Spleen (tissue), 13 donors: ENCODE results near the gene MRPL23. TPM values are rescaled to one million over a fixed set of nuclear protein-coding genes. Genes with fewer than 3 reads are reported as not detected.
A peak's percentile ranks its signal among the peaks of the same experiment; 100 is the strongest.

Experiments used
- DNase-seq: peaks from one replicate; pipeline ENCODE4 v3.0.0-alpha.2; 2020
- H3K27ac ChIP-seq, 8 donors: fragments of 200-600 bp; sonication (generic) in 7 of 8; 1 replicate in 4 of 8; 2 replicates in 4 of 8; pipeline versions ENCODE4 v1.5.0 to v1.8.0; 2016 to 2021; ENCODE audit warnings: inconsistent platforms in 4 of 8, mild to moderate bottlenecking in 4 of 8, moderate library complexity in 1 of 8
- H3K27me3 ChIP-seq, 7 donors: fragments of 200-600 bp; sonication (generic) in 6 of 7; replicated peaks in 1 of 7; 1 replicate in 4 of 7; 2 replicates in 3 of 7; pipeline versions ENCODE4 v1.5.0 to v1.8.0; 2016 to 2021; ENCODE audit warnings: inconsistent platforms in 3 of 7, mild to moderate bottlenecking in 1 of 7
- H3K36me3 ChIP-seq, 6 donors: fragments of 200-600 bp; sonication (generic) in 5 of 6; 1 replicate in 4 of 6; 2 replicates in 2 of 6; pipeline versions ENCODE4 v1.5.0 to v1.8.0; 2016 to 2021; ENCODE audit warnings: inconsistent platforms in 2 of 6
- H3K4me1 ChIP-seq, 6 donors: fragments of 200-600 bp; sonication (generic) in 5 of 6; 1 replicate in 3 of 6; 2 replicates in 3 of 6; pipeline versions ENCODE4 v1.5.0 to v1.8.0; 2016 to 2021; ENCODE audit warnings: inconsistent platforms in 3 of 6
- H3K4me3 ChIP-seq, 8 donors: fragments of 200-600 bp; sonication (generic) in 7 of 8; 1 replicate in 4 of 8; 2 replicates in 4 of 8; pipeline versions ENCODE4 v1.5.0 to v1.8.0; 2016 to 2021; ENCODE audit warnings: inconsistent platforms in 4 of 8, mild to moderate bottlenecking in 4 of 8, moderate library complexity in 2 of 8
- H3K9me3 ChIP-seq, 8 donors: fragments of 200-600 bp; sonication (generic) in 7 of 8; 1 replicate in 4 of 8; 2 replicates in 4 of 8; pipeline versions ENCODE4 v1.5.0 to v1.8.0; 2016 to 2021; ENCODE audit warnings: inconsistent platforms in 4 of 8
- CTCF ChIP-seq, 11 experiments: fragments of 200-600 bp in 7 of 11; fragments of 450-650 bp in 4 of 11; sonication (generic) in 4 of 11; IDR thresholded peaks in 8 of 11; conservative IDR thresholded peaks in 3 of 11; 1 replicate in 7 of 11; 2 replicates in 4 of 11; pipeline versions ENCODE4 v1.4.0 to v1.8.0; 2016 to 2021; ENCODE audit warnings: antibody characterized with exemption in 11 of 11, inconsistent platforms in 4 of 11, mild to moderate bottlenecking in 1 of 11
- POLR2A ChIP-seq, 3 donors: fragments of 450-650 bp; IDR thresholded peaks; one replicate each; pipeline ENCODE4 v1.5.1; 2017; ENCODE audit warnings: antibody characterized with exemption in 3 of 3, mild to moderate bottlenecking in 1 of 3
- POLR2AphosphoS5 ChIP-seq, 3 donors: sonication (generic); formaldehyde crosslinking; IDR thresholded peaks; one replicate each; pipeline ENCODE4 v1.5.1; 2017; ENCODE audit warnings: antibody characterized with exemption in 3 of 3
- WGBS, 5 donors: extraction: QIAGEN DNeasy Blood & Tissue Kit in 3 of 5; methylation state at CpG; one replicate each; pipeline versions ENCODE4 v1.1.5 to v1.1.7; 2013 to 2018; 5-methylcytosine and 5-hydroxymethylcytosine counted together
- intact Hi-C: fragments of 100-400 bp; cut with DNase I; formaldehyde crosslinking; loops from one replicate; pipeline ENCODE4 v1.15.0; 2023; ENCODE audit warnings: low total_unique reads
- long read RNA-seq, 2 donors: transcript quantifications; one replicate each; lab custom pipeline, GENCODE V29; 2026
- polyA plus RNA-seq, 3 donors: library from polyadenylated mRNA; stranded (reverse); fragments of 200-250 nt; gene quantifications; one replicate each; pipeline ENCODE4 v1.2.1, GENCODE V29; 2013
- total RNA-seq, 7 donors: library from RNA; depleted of rRNA in 3 of 7; stranded (reverse); fragments of >200 nt in 3 of 7; fragmentation: NEBNext Ultra II Directional in 4 of 7; extraction: Animal tissue kit (Norgen Biotek cat#: 25700) in 4 of 7; gene quantifications; one replicate each; pipeline versions ENCODE4 v1.1.0 to v1.2.1, GENCODE V29; 2016 to 2021
- donor health status: healthy with polysubstance abuse.
- donor health status: DM: no; HTN: no; CAD: no; lungs with moderate emphysema.
- donor health status: DM: no; HTN: no; CAD: no.
- donor health status: Bipolar disorder and iron deficiency.
- donor health status: healthy.
- donor health status: DM: no; HTN: no; CAD: no.
- donor health status: DM: yes; HTN: yes; CAD: no.

Gene MRPL23
- total RNA-seq, result 10 to 100 TPM; 32.5 to 75.2 (median 44.5) TPM
- 100 to 1,000 TPM in 2 of 3 donors, 10 to 100 TPM in 1; 58.7 to 160 (median 122) TPM for polyA plus RNA-seq
- long read RNA-seq, donor 1, transcript MRPL23-205 (5 exons, 736 nt), result major isoform, 39 of 39 reads
- long read RNA-seq, donor 1, partial matches to known transcripts, result 0 of 39 reads
- long read RNA-seq, donor 1, other reads (novel, unspliced or antisense), result 0 of 39 reads
- long read RNA-seq, donor 2, transcript MRPL23-205 (5 exons, 736 nt), result major isoform, 34 of 35 reads
- long read RNA-seq, donor 2, partial matches to known transcripts, result 0 of 35 reads
- long read RNA-seq, donor 2, other reads (novel, unspliced or antisense), result 0 of 35 reads

DNA sequence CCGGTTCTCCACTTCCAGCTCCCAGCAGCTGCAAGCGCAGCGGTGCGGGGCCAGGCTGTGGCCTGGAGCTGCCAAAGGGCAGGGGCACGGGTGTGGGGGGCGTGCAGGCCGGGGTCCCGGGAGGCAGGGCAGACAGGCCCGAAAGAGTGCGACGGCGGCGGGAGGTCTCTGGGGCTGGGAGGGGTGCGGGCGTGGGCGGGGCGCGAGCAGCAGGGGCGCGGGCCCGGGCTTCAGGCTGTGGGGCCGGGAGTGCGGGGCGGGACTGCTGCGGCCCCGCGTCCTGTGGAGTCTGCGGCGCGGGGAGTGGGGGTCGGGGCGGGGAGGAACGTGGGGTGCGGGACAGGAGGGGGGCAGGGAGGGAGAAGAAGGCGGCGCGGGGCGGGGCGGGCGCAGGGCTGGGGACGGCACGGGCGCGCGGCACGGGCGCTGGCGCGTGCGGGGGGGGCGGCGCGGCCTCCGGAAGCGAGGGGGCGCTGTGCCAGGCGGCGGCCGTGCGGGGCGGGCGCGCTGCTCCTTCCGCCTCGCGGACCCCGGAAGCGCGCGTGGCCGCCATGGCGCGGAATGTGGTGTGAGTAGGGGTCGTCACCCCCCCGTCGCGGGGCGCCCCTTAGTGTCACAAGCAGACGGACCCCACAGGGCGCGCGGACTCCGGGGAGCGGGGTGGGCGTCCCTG is at the start of gene MRPL23:
TSS of gene MRPL23 (plus strand) at position 521 of the 673 bp plus-strand sequence. CDS start at position 552, 31 bp downstream.
- Histone ChIP-seq H3K27ac (no peak within 1 kb of the TSS), H3K9me3 (no peaks in the 10 kb centered on the region), H3K4me3 (no peak within 1 kb of the TSS), H3K27me3 (no peaks in the 10 kb centered on the region), H3K4me1 (no peaks in the 10 kb centered on the region), H3K36me3 (no peaks in the 10 kb centered on the region)
- 0% methylated on average over 19 of the region's 85 CpGs; no CpG with 5 or more reads in 4 of the 5 donors for WGBS, 5 donors
- no peak for TF ChIP-seq CTCF (IDR thresholded peaks at IDR 0.05 in 8 of 11, conservative IDR thresholded peaks at IDR 0.05 in 3 of 11)
- TF ChIP-seq POLR2AphosphoS5 (IDR thresholded peaks at IDR 0.05), result no peak
- TF ChIP-seq POLR2A (IDR thresholded peaks at IDR 0.05), result no peak
- peak; percentile 68 for DNase-seq
- intact Hi-C loops, result no loop called here

GRCh38 chr11:1899090-1899489 is 48.0 kb upstream of the MRPL23 start:
- Histone ChIP-seq H3K27ac (no peak overlapping the region), H3K9me3 (no peaks in the 10 kb centered on the region), H3K27me3 (peaks cover 0 to 5% (median 0%) of the 10 kb centered on the region in 7 donors), H3K36me3 (no peaks in the 10 kb centered on the region), H3K4me1 (peaks cover 0 to 15% (median 0%) of the 10 kb centered on the region in 6 donors), H3K4me3 (no peak overlapping the region)
- no peak for DNase-seq
- TF ChIP-seq POLR2A (IDR thresholded peaks at IDR 0.05) (no peak), POLR2AphosphoS5 (IDR thresholded peaks at IDR 0.05) (no peak), CTCF (IDR thresholded peaks at IDR 0.05 in 8 of 11, conservative IDR thresholded peaks at IDR 0.05 in 3 of 11) (no peak)
- WGBS, 5 donors, result 90 to 96% (median 94%) methylated on average over 4 of the region's 4 CpGs
- intact Hi-C loops, result no loop called here

GRCh38 chr11:1899686-1900085 is 47.4 kb upstream of the MRPL23 start:
- Histone ChIP-seq H3K9me3 (no peaks in the 10 kb centered on the region), H3K4me1 (peaks cover 0 to 15% (median 0%) of the 10 kb centered on the region in 6 donors), H3K27me3 (peaks cover 0 to 5% (median 0%) of the 10 kb centered on the region in 7 donors), H3K36me3 (no peaks in the 10 kb centered on the region), H3K27ac (no peak overlapping the region), H3K4me3 (no peak overlapping the region)
- TF ChIP-seq POLR2AphosphoS5 (IDR thresholded peaks at IDR 0.05) (no peak), POLR2A (IDR thresholded peaks at IDR 0.05) (no peak), CTCF (IDR thresholded peaks at IDR 0.05 in 8 of 11, conservative IDR thresholded peaks at IDR 0.05 in 3 of 11) (no peak)
- no peak for DNase-seq
- intact Hi-C loops, result no loop called here
- 75 to 87% (median 81%) methylated on average over 5 of the region's 5 CpGs for WGBS, 5 donors

DNA sequence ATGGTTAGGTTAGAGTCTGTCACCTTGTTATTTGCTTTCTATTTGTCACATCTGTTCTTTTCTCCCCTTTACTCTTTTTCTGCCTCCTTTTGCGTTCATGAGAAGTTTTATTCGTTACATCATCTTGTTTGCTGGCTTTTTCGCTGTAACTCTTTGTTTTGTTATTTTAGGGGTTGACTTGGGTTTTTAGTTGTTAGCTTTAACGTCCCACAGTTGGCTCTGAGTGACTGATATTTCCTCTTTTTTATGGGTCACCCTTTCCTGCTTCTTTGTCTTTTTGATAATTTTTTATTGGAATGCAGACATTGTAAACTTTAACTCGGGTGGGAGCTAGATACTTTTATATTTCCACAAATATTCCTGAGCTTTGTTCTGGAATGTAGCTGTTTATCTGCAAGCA is 41.0 kb upstream of the MRPL23 start:
- no peaks in the 10 kb centered on the region for H3K9me3 ChIP-seq
- TF ChIP-seq POLR2A (IDR thresholded peaks at IDR 0.05), result no peak
- no peak for TF ChIP-seq POLR2AphosphoS5 (IDR thresholded peaks at IDR 0.05)
- 20 to 28% (median 21%) methylated on average over 5 of the region's 5 CpGs for WGBS, 5 donors
- H3K27me3 ChIP-seq, result no peaks in the 10 kb centered on the region
- H3K36me3 ChIP-seq, result no peaks in the 10 kb centered on the region
- H3K4me1 ChIP-seq, result peaks cover 0 to 16% (median 0%) of the 10 kb centered on the region in 6 donors
- intact Hi-C loops, result no loop called here
- DNase-seq, result no peak
- H3K27ac ChIP-seq, result no peak overlapping the region
- no peak overlapping the region for H3K4me3 ChIP-seq
